Prostate gland (tissue), 2 donors: Measurements from ENCODE around the gene AATK.

ENCODE experiments used
- POLR2A ChIP-seq: fragments of 450-650 bp; IDR thresholded peaks from one replicate; pipeline ENCODE4 v1.6.1; 2016; ENCODE audit warnings: antibody characterized with exemption, mild to moderate bottlenecking
- TF ChIP-seq, protein P1 (sequence below), 4 experiments: fragments of 200-600 bp in 2 of 4; fragments of 450-650 bp in 2 of 4; sonication (generic) in 2 of 4; IDR thresholded peaks; 1 replicate in 3 of 4; 2 replicates in 1 of 4; pipeline ENCODE4 v1.5.1; 2016 to 2019; ENCODE audit warnings: antibody characterized with exemption in 4 of 4, mild to moderate bottlenecking in 2 of 4, moderate library complexity in 2 of 4

DNA sequence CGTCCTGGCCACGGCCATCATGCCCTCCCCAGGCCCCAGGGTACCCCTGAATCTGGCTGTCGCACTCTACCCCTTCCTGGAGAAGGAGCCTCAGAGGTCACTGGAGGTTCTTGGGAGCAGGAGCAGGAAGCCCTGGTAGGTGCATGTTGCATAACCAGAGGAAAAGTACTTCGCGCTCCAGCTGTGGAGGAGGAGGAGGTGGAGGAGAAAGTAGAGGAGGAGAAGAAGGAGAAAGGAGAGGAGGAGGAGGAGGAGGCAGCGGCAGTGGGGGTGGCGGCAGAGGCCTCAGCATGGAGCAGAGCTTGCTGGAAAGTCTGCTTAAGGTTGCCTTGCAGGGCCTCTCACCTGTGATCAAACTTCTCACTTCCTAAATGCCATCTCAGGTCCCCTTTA, 69.3 kb downstream of the AATK start:
- TF ChIP-seq, protein P1, sequence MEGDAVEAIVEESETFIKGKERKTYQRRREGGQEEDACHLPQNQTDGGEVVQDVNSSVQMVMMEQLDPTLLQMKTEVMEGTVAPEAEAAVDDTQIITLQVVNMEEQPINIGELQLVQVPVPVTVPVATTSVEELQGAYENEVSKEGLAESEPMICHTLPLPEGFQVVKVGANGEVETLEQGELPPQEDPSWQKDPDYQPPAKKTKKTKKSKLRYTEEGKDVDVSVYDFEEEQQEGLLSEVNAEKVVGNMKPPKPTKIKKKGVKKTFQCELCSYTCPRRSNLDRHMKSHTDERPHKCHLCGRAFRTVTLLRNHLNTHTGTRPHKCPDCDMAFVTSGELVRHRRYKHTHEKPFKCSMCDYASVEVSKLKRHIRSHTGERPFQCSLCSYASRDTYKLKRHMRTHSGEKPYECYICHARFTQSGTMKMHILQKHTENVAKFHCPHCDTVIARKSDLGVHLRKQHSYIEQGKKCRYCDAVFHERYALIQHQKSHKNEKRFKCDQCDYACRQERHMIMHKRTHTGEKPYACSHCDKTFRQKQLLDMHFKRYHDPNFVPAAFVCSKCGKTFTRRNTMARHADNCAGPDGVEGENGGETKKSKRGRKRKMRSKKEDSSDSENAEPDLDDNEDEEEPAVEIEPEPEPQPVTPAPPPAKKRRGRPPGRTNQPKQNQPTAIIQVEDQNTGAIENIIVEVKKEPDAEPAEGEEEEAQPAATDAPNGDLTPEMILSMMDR (IDR thresholded peaks at IDR 0.05): no peak
- TF ChIP-seq POLR2A: no peak
